ENCODE measurements around the gene TDRD10. TPM values are rescaled to one million over a fixed set of nuclear protein-coding genes. Genes with fewer than 3 reads are reported as not detected.

Gene TDRD10
- total and polyA plus RNA-seq, 4 donors = 0.23 to 1.5 (median 0.78) TPM

- TF ChIP-seq SP1 (IDR thresholded peaks at IDR 0.05) = no peak
- TF ChIP-seq RXRA (IDR thresholded peaks at IDR 0.05) = no peak
- no peak for TF ChIP-seq HNF4A (conservative IDR thresholded peaks at IDR 0.05)
- no peak for TF ChIP-seq ATF3 (IDR thresholded peaks at IDR 0.05)
- TF ChIP-seq REST (IDR thresholded peaks at IDR 0.05) = no peak
- TF ChIP-seq MAX (IDR thresholded peaks at IDR 0.05) = peak; percentile 79
- peak in 1 of 2 donors; percentile 35 for TF ChIP-seq EGR1 (IDR thresholded peaks at IDR 0.05; ENCODE audit: low read depth in 2 of 2)
- no peak for TF ChIP-seq FOXA2 (IDR thresholded peaks at IDR 0.05)
- no peak for TF ChIP-seq JUND (IDR thresholded peaks at IDR 0.05)
- no peak for TF ChIP-seq FOXA1 (IDR thresholded peaks at IDR 0.05)
- no peak for TF ChIP-seq GABPA (IDR thresholded peaks at IDR 0.05 in 1 of 2, conservative IDR thresholded peaks at IDR 0.05 in 1 of 2)
- peak; percentile 27 for TF ChIP-seq YY1 (IDR thresholded peaks at IDR 0.05)
- peak in 1 of 2 donors; percentile 9 for TF ChIP-seq RAD21 (IDR thresholded peaks at IDR 0.05)
- TF ChIP-seq NR2F2 (IDR thresholded peaks at IDR 0.05) = peak; percentile 87
- TF ChIP-seq CTCF (IDR thresholded peaks at IDR 0.05; ENCODE audit: low read depth, low read length, missing input control) = no peak
- TF ChIP-seq ZBTB33 (IDR thresholded peaks at IDR 0.05) = no peak
- TF ChIP-seq HNF4G (IDR thresholded peaks at IDR 0.05) = no peak
- no peak for TF ChIP-seq TAF1 (conservative IDR thresholded peaks at IDR 0.05)
- 59% methylated on average over 8 of the region's 8 CpGs for WGBS
- peaks cover 0 to 19% (median 11%) of the 10 kb centered on the region in 4 donors for H3K4me1 ChIP-seq (ENCODE audit: control insufficient read depth in 4 of 4, insufficient read depth in 4 of 4, low read length in 3 of 4)
Observed at GRCh38 chr1:154493276-154493675, 8.7 kb upstream of the TDRD10 start.

More at GRCh38 chr1:154493276-154493675, 8.7 kb upstream of the TDRD10 start:
- Histone ChIP-seq H3K9me3 (ENCODE audit: control insufficient read depth in 4 of 4, low read length in 3 of 4) (no peaks in the 10 kb centered on the region), H3K36me3 (ENCODE audit: control insufficient read depth in 4 of 4, insufficient read depth in 3 of 4, low read depth in 1 of 4, low read length in 3 of 4) (no peaks in the 10 kb centered on the region), H3K27ac (ENCODE audit: low read depth in 1 of 2, low read length in 2 of 2) (no peak overlapping the region), H3K4me3 (ENCODE audit: low read depth in 1 of 3, low read length in 3 of 3) (no peak overlapping the region), H3K27me3 (ENCODE audit: control insufficient read depth in 4 of 4, insufficient read depth in 4 of 4, low read length in 3 of 4) (no peaks in the 10 kb centered on the region), H3K9ac (ENCODE audit: low read depth in 1 of 2, low read length in 2 of 2) (no peak overlapping the region)
- no peak for DNase-seq (ENCODE audit: low spot score)

Data from liver (tissue), 9 donors.